ENCODE data around the gene PEX26. TPM values are rescaled to one million over a fixed set of nuclear protein-coding genes. Genes with fewer than 3 reads are reported as not detected.

Gene PEX26
- total and polyA plus RNA-seq, 2 of the 13 experiments (the other 11 are each of a cell fraction or from before 2014, with no cell fraction given) = 10.6 to 25.1 TPM

DNA sequence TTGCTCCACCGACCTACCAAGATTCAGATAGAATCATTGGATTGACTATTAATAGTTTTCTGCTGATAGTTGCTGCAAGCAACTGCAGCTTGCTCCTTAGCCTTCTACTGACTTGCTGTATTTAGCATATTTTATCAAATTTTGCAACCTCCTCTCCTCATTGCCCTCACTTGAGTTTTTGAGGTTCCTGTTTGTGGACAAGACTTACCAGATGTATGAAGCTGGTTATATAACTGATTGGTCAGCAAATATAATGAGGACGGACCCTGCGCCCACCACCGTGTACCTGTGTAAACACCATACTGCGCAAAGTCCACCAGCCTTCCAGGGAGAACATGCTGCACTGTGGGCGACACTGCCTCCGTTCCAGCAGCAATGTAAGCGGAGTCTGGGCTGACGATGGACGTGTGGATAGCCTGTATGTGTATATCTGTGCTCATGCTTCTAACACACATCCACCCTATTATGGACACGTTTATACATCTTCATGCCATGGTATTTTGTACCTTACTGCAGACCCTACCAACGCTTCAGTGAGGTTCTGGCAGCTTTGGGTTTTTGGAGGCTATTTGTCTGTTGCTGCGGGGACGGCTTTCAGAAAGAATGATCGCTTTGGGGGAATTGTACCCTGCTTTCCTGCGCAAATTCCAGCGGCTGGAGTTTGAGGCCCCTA, 70.6 kb downstream of the PEX26 start (continued):
- TF ChIP-seq, protein P1, sequence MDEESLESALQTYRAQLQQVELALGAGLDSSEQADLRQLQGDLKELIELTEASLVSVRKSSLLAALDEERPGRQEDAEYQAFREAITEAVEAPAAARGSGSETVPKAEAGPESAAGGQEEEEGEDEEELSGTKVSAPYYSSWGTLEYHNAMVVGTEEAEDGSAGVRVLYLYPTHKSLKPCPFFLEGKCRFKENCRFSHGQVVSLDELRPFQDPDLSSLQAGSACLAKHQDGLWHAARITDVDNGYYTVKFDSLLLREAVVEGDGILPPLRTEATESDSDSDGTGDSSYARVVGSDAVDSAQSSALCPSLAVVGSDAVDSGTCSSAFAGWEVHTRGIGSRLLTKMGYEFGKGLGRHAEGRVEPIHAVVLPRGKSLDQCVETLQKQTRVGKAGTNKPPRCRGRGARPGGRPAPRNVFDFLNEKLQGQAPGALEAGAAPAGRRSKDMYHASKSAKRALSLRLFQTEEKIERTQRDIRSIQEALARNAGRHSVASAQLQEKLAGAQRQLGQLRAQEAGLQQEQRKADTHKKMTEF (CRISPR knock-in tag; IDR thresholded peaks at IDR 0.05) = peak; percentile 93
- TF ChIP-seq XRCC5 (optimal IDR thresholded peaks at IDR 0.05; ENCODE audit: low read length) (peak; percentile 75), ZNF232 (CRISPR knock-in tag; IDR thresholded peaks at IDR 0.05; ENCODE audit: borderline replicate concordance) (peak; percentile 52; the same call in 1 of the 2 replicates), ZNF550 (CRISPR knock-in tag; IDR thresholded peaks at IDR 0.05; ENCODE audit: borderline replicate concordance) (no peak), PLRG1 (conservative IDR thresholded peaks at IDR 0.05) (no peak), SOX6 (IDR thresholded peaks at IDR 0.05) (no peak), SOX6 (CRISPR knock-in tag; IDR thresholded peaks at IDR 0.05) (peak; percentile 82; the same call in 1 of the 2 replicates), CHCHD3 (CRISPR knock-in tag; IDR thresholded peaks at IDR 0.05) (no peak), U2AF1 (optimal IDR thresholded peaks at IDR 0.05; ENCODE audit: low read depth, low read length) (no peak), ZNF878 (CRISPR knock-in tag; IDR thresholded peaks at IDR 0.05) (no peak), THAP11 (CRISPR knock-in tag; IDR thresholded peaks at IDR 0.05) (peak; percentile 73), TOPORS (CRISPR knock-in tag; IDR thresholded peaks at IDR 0.05) (no peak), NFYB (CRISPR knock-in tag; IDR thresholded peaks at IDR 0.05) (no peak), SETDB1 (CRISPR knock-in tag; IDR thresholded peaks at IDR 0.05; ENCODE audit: borderline replicate concordance) (no peak), SMYD3 (CRISPR knock-in tag; IDR thresholded peaks at IDR 0.05) (peak; percentile 89; the same call in 1 of the 2 replicates), ZNF234 (CRISPR knock-in tag; conservative IDR thresholded peaks at IDR 0.05) (no peak), ZNF564 (CRISPR knock-in tag; IDR thresholded peaks at IDR 0.05) (no peak), ZNF644 (CRISPR knock-in tag; IDR thresholded peaks at IDR 0.05; ENCODE audit: low read depth) (0 out of 2 replicates have a peak, but pooled peaks have one; percentile 30), MIER2 (CRISPR knock-in tag; IDR thresholded peaks at IDR 0.05) (no peak), ZNF839 (CRISPR knock-in tag; IDR thresholded peaks at IDR 0.05; ENCODE audit: borderline replicate concordance) (no peak), SMARCC2 (IDR thresholded peaks at IDR 0.05) (no peak), SAP130 (CRISPR knock-in tag; IDR thresholded peaks at IDR 0.05; ENCODE audit: low read depth) (peak; percentile 96)
- TF ChIP-seq, protein P2, sequence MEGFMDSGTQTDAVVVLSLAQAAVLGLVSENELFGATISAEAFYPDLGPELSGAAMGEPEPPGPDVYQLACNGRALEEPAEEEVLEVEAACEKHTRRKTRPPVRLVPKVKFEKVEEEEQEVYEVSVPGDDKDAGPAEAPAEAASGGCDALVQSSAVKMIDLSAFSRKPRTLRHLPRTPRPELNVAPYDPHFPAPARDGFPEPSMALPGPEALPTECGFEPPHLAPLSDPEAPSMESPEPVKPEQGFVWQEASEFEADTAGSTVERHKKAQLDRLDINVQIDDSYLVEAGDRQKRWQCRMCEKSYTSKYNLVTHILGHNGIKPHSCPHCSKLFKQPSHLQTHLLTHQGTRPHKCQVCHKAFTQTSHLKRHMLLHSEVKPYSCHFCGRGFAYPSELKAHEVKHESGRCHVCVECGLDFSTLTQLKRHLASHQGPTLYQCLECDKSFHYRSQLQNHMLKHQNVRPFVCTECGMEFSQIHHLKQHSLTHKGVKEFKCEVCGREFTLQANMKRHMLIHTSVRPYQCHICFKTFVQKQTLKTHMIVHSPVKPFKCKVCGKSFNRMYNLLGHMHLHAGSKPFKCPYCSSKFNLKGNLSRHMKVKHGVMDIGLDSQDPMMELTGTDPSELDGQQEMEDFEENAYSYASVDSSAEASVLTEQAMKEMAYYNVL (CRISPR knock-in tag; IDR thresholded peaks at IDR 0.05; ENCODE audit: borderline replicate concordance) = peak; percentile 38; the same call in 1 of the 2 replicates
- TF ChIP-seq, protein P3, sequence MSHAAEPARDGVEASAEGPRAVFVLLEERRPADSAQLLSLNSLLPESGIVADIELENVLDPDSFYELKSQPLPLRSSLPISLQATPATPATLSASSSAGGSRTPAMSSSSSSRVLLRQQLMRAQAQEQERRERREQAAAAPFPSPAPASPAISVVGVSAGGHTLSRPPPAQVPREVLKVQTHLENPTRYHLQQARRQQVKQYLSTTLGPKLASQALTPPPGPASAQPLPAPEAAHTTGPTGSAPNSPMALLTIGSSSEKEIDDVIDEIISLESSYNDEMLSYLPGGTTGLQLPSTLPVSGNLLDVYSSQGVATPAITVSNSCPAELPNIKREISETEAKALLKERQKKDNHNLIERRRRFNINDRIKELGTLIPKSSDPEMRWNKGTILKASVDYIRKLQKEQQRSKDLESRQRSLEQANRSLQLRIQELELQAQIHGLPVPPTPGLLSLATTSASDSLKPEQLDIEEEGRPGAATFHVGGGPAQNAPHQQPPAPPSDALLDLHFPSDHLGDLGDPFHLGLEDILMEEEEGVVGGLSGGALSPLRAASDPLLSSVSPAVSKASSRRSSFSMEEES (CRISPR knock-in tag; IDR thresholded peaks at IDR 0.05) = peak; percentile 72
- TF ChIP-seq, protein P4, sequence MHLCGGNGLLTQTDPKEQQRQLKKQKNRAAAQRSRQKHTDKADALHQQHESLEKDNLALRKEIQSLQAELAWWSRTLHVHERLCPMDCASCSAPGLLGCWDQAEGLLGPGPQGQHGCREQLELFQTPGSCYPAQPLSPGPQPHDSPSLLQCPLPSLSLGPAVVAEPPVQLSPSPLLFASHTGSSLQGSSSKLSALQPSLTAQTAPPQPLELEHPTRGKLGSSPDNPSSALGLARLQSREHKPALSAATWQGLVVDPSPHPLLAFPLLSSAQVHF (CRISPR knock-in tag; IDR thresholded peaks at IDR 0.05) = peak; percentile 63; the same call in 1 of the 2 replicates
